Smooth muscle cell (in vitro differentiated cells): ENCODE measurements around the gene NFKBIL1. TPM values are rescaled to one million over a fixed set of nuclear protein-coding genes. Genes with fewer than 3 reads are reported as not detected.

Experiments used
- DNase-seq: peaks from one replicate; lab custom pipeline; 2025; ENCODE audit not compliant: unreplicated experiment; lab: John Stamatoyannopoulos, UW
- H2AFZ ChIP-seq: fragments of 200-600 bp; sonication (generic); 2 replicates; pipeline ENCODE4 v1.6.0; 2016; ENCODE audit warnings: antibody characterized with exemption, low read depth, mild to moderate bottlenecking
- H3F3A ChIP-seq: fragments of 200-600 bp; sonication (generic); 2 replicates; pipeline ENCODE4 v1.6.0; 2017; ENCODE audit warnings: antibody characterized with exemption, low read depth
- H3K27ac ChIP-seq: fragments of 200-600 bp; sonication (generic); 2 replicates; pipeline ENCODE4 v1.5.1; 2016; ENCODE audit warnings: low read depth, mild to moderate bottlenecking
- H3K27me3 ChIP-seq: fragments of 200-600 bp; sonication (generic); 2 replicates; pipeline ENCODE4 v1.6.1; 2016; ENCODE audit warnings: low read depth, mild to moderate bottlenecking
- H3K36me3 ChIP-seq: fragments of 200-600 bp; sonication (generic); 2 replicates; pipeline ENCODE4 v1.5.1; 2016; ENCODE audit warnings: low read depth
- H3K4me1 ChIP-seq: fragments of 200-600 bp; sonication (generic); 2 replicates; pipeline ENCODE4 v1.5.1; 2016; ENCODE audit warnings: low read depth
- H3K4me2 ChIP-seq: fragments of 200-600 bp; sonication (generic); 2 replicates; pipeline ENCODE4 v1.6.0; 2016; ENCODE audit warnings: mild to moderate bottlenecking
- H3K4me3 ChIP-seq: fragments of 200-600 bp; sonication (generic); 2 replicates; pipeline ENCODE4 v1.5.1; 2016; ENCODE audit warnings: mild to moderate bottlenecking
- H3K79me2 ChIP-seq: fragments of 200-600 bp; sonication (generic); 2 replicates; pipeline ENCODE4 v1.6.0; 2016; ENCODE audit warnings: low read depth, mild to moderate bottlenecking
- H3K9ac ChIP-seq: fragments of 200-600 bp; sonication (generic); 2 replicates; pipeline ENCODE4 v1.6.0; 2016; ENCODE audit warnings: low read depth
- H3K9me3 ChIP-seq: fragments of 200-600 bp; sonication (generic); replicated peaks from 2 replicates; pipeline ENCODE4 v1.5.1; 2016; ENCODE audit warnings: low read depth
- H4K20me1 ChIP-seq: fragments of 200-600 bp; sonication (generic); 2 replicates; pipeline ENCODE4 v1.6.0; 2016; ENCODE audit warnings: low read depth
- CTCF ChIP-seq: fragments of 200-600 bp; sonication (generic); IDR thresholded peaks from 2 replicates; pipeline ENCODE4 v1.5.1; 2017; ENCODE audit warnings: borderline replicate concordance, mild to moderate bottlenecking, antibody characterized with exemption; ENCODE audit not compliant: insufficient read depth, poor library complexity, severe bottlenecking
- WGBS: methylation state at CpG from one replicate; pipeline ENCODE4 v1.1.7; 2016; ENCODE audit warnings: low lambda C conversion rate; 5-methylcytosine and 5-hydroxymethylcytosine counted together
- polyA plus RNA-seq: library from polyadenylated mRNA; unstranded; fragments of >200 nt; fragmentation: Nextera tagmentation; extraction: Ambion mirVana; gene quantifications from 2 replicates; pipeline ENCODE4 v1.2.1, GENCODE V29; 2016
- total RNA-seq: library from RNA; depleted of rRNA; stranded (reverse); fragments of >200 nt; gene quantifications from 2 replicates; pipeline ENCODE4 v1.2.3, GENCODE V29; 2014

NFKBIL1 gene
- total and polyA plus RNA-seq, 2 experiments from 2014 or later, result 8.1 to 23.5 TPM

- peaks cover 27% of the 10 kb centered on the region for H3K36me3 ChIP-seq
- no peaks in the 10 kb centered on the region for H3K9me3 ChIP-seq
- H3K27me3 ChIP-seq, result no peaks in the 10 kb centered on the region
- H3K9ac ChIP-seq, result no peak overlapping the region
- no peak overlapping the region for H3K27ac ChIP-seq
- no peak overlapping the region for H2AFZ ChIP-seq
- no peak for DNase-seq
- peaks cover 38% of the 10 kb centered on the region for H3K79me2 ChIP-seq
- peaks cover 3% of the 10 kb centered on the region for H3K4me1 ChIP-seq
- H4K20me1 ChIP-seq, result peaks cover 97% of the 10 kb centered on the region
- 98% methylated on average over 6 of the region's 6 CpGs for WGBS
- peaks cover 35% of the 10 kb centered on the region for H3F3A ChIP-seq
- TF ChIP-seq CTCF, result no peak
- no peak overlapping the region for H3K4me2 ChIP-seq
- no peak overlapping the region for H3K4me3 ChIP-seq
Measured at GRCh38 chr6:31534011-31534410, 13.4 kb upstream of the NFKBIL1 start.

- H4K20me1 ChIP-seq, result peaks cover 100% of the 10 kb centered on the region
- H3K36me3 ChIP-seq, result peaks cover 27% of the 10 kb centered on the region
- 94% methylated on average over 24 of the region's 24 CpGs for WGBS
Measured at GRCh38 chr6:31534521-31535040, 12.8 kb upstream of the NFKBIL1 start.

GRCh38 chr6:31535538-31536324 lies 11.7 kb upstream of the NFKBIL1 start:
- no peak overlapping the region for H3K27ac ChIP-seq
- peaks cover 35% of the 10 kb centered on the region for H3F3A ChIP-seq
- H3K4me3 ChIP-seq, result no peak overlapping the region
- H4K20me1 ChIP-seq, result peaks cover 100% of the 10 kb centered on the region
- TF ChIP-seq CTCF, result no peak
- H3K4me2 ChIP-seq, result no peak overlapping the region
- no peaks in the 10 kb centered on the region for H3K27me3 ChIP-seq
- no peak for DNase-seq
- H3K36me3 ChIP-seq, result peaks cover 27% of the 10 kb centered on the region
- WGBS, result 50% methylated on average over 2 of the region's 2 CpGs
- no peaks in the 10 kb centered on the region for H3K9me3 ChIP-seq
- peaks cover 20% of the 10 kb centered on the region for H3K4me1 ChIP-seq
- H3K79me2 ChIP-seq, result peaks cover 55% of the 10 kb centered on the region
- H3K9ac ChIP-seq, result no peak overlapping the region
- no peak overlapping the region for H2AFZ ChIP-seq

More at GRCh38 chr6:31534521-31535040, 12.8 kb upstream of the NFKBIL1 start:
- no peak for DNase-seq
- Histone ChIP-seq H3F3A (peaks cover 40% of the 10 kb centered on the region), H3K4me1 (peaks cover 9% of the 10 kb centered on the region), H3K79me2 (peaks cover 43% of the 10 kb centered on the region), H3K4me3 (no peak overlapping the region), H3K9me3 (no peaks in the 10 kb centered on the region), H3K27me3 (no peaks in the 10 kb centered on the region), H3K27ac (no peak overlapping the region), H3K4me2 (no peak overlapping the region), H2AFZ (no peak overlapping the region), H3K9ac (no peak overlapping the region)
- no peak for TF ChIP-seq CTCF
